ENCODE data around the gene PPFIA2. TPM values are rescaled to one million over a fixed set of nuclear protein-coding genes. Genes with fewer than 3 reads are reported as not detected.
"Not testable (repeated sequence)": the region's sequence is repeated elsewhere in the genome, so short reads cannot be mapped to it uniquely, and the experiment has no call there.

The PPFIA2 gene
- total RNA-seq, 4 donors from 2014 or later, result 0.81 to 0.84 TPM; not detected in 2

GRCh38 chr12:81216739-81217138, 542.4 kb downstream of the PPFIA2 start:
- DNase-seq (ENCODE audit: low spot score in 2 of 2), result no peak
- H3K4me3 ChIP-seq (ENCODE audit: low read depth, poor library complexity, severe bottlenecking), result no peak overlapping the region
- intact Hi-C loops (cut with DNase I; ENCODE audit: low total_unique reads), result no loop called here
- TF ChIP-seq POLR2A (IDR thresholded peaks at IDR 0.05), result no peak
- TF ChIP-seq, protein P1, sequence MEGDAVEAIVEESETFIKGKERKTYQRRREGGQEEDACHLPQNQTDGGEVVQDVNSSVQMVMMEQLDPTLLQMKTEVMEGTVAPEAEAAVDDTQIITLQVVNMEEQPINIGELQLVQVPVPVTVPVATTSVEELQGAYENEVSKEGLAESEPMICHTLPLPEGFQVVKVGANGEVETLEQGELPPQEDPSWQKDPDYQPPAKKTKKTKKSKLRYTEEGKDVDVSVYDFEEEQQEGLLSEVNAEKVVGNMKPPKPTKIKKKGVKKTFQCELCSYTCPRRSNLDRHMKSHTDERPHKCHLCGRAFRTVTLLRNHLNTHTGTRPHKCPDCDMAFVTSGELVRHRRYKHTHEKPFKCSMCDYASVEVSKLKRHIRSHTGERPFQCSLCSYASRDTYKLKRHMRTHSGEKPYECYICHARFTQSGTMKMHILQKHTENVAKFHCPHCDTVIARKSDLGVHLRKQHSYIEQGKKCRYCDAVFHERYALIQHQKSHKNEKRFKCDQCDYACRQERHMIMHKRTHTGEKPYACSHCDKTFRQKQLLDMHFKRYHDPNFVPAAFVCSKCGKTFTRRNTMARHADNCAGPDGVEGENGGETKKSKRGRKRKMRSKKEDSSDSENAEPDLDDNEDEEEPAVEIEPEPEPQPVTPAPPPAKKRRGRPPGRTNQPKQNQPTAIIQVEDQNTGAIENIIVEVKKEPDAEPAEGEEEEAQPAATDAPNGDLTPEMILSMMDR (IDR thresholded peaks at IDR 0.05), result no peak
- WGBS, 2 donors, result 87% methylated on average over 3 of the region's 3 CpGs

DNA sequence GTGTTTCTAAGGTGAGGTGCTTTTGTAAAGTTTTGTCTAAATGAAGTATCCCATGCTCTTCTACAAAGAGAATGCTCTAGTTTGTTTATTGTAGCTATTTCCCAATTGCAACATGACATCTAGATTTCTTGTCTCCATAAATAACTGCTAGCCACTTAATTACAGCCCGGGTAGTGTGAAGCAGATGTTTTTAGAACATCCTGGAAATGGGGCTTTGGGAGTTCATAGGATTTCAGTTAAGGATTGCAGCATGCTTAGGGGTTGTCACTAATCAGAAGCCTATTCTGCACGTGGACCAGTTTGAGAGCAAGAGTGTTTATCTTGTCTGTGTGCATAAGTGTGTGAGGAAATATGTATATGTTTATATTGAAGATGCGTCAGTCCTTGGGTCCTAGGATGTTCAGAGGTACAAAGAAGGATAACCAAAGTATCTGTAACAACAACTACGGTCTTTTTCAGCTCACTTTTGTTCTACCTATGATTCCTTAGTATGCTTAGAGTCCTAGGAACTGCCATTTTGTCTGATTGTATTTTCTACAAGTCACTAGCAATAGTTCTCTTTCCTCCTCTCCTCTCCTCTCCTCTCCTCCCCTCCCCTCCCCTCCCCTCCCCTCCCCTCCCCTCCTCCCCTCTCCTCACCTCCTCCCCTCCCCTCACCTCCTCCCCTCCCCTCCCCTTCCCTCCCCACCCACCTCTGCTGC, 546.0 kb downstream of the PPFIA2 start:
- intact Hi-C loops (cut with DNase I; ENCODE audit: low total_unique reads), result no loop called here
- WGBS, 2 donors, result 65% methylated on average over 4 of the region's 4 CpGs
- TF ChIP-seq, protein P1 (IDR thresholded peaks at IDR 0.05), result no peak
- no peak for TF ChIP-seq POLR2A (IDR thresholded peaks at IDR 0.05)
- no peak for DNase-seq (ENCODE audit: low spot score in 2 of 2)
- H3K4me3 ChIP-seq (ENCODE audit: low read depth, poor library complexity, severe bottlenecking), result no peak overlapping the region

- DNase-seq (ENCODE audit: low spot score in 2 of 2), result no peak
- intact Hi-C loops (cut with DNase I; ENCODE audit: low total_unique reads), result no loop called here
- WGBS, 2 donors, result 98 to 100% methylated on average over 1 of the region's 1 CpG
- no peak for TF ChIP-seq POLR2A (IDR thresholded peaks at IDR 0.05)
- TF ChIP-seq, protein P1 (IDR thresholded peaks at IDR 0.05), result no peak
- H3K4me3 ChIP-seq (ENCODE audit: low read depth, poor library complexity, severe bottlenecking), result no peak overlapping the region
These were observed 547.8 kb downstream of the PPFIA2 start for GRCh38 chr12:81211306-81211705.

- H3K4me3 ChIP-seq (ENCODE audit: low read depth, poor library complexity, severe bottlenecking); DNase-seq (ENCODE audit: low spot score in 2 of 2); intact Hi-C loops (cut with DNase I; ENCODE audit: low total_unique reads): not testable (repeated sequence)
- WGBS, 2 donors, result 75 to 83% methylated on average over 2 of the region's 2 CpGs
These were observed 549.4 kb downstream of the PPFIA2 start for GRCh38 chr12:81209772-81210225.

GRCh38 chr12:81209012-81209411, 550.1 kb downstream of the PPFIA2 start:
- intact Hi-C loops (cut with DNase I; ENCODE audit: low total_unique reads), result no loop called here
- TF ChIP-seq, protein P1 (IDR thresholded peaks at IDR 0.05), result no peak
- TF ChIP-seq POLR2A (IDR thresholded peaks at IDR 0.05), result no peak
- DNase-seq (ENCODE audit: low spot score in 2 of 2), result no peak

GRCh38 chr12:81208187-81208911, 550.8 kb downstream of the PPFIA2 start:
- H3K4me3 ChIP-seq (ENCODE audit: low read depth, poor library complexity, severe bottlenecking), result no peak overlapping the region
- TF ChIP-seq, protein P1 (IDR thresholded peaks at IDR 0.05), result no peak
- TF ChIP-seq POLR2A (IDR thresholded peaks at IDR 0.05), result no peak
- DNase-seq (ENCODE audit: low spot score in 2 of 2), result no peak
- WGBS, 2 donors, result 64 to 70% methylated on average over 9 of the region's 9 CpGs
- intact Hi-C loops (cut with DNase I; ENCODE audit: low total_unique reads), result no loop called here

More at GRCh38 chr12:81209012-81209411, 550.1 kb downstream of the PPFIA2 start:
- no peak overlapping the region for H3K4me3 ChIP-seq (ENCODE audit: low read depth, poor library complexity, severe bottlenecking)

Data from lower leg skin (tissue), 4 donors.